ENCODE data around the gene IGSF11.
"Not testable (repeated sequence)": the region's sequence is repeated elsewhere in the genome, so short reads cannot be mapped to it uniquely, and the experiment has no call there.

Gene IGSF11

GRCh38 chr3:119034256-119035013 lies at the start of gene IGSF11:
IGSF11 (minus strand) TSS chr3:119034846; CDS start chr3:119034582, 264 bp downstream.
- DNase-seq (ENCODE audit: low read depth in 1 of 2, low spot score in 1 of 2) = peak; percentile 27 to 65

GRCh38 chr3:119080364-119080763 lies 45.7 kb upstream of the IGSF11 start:
- no peak for DNase-seq (ENCODE audit: low read depth in 1 of 2, low spot score in 1 of 2)

GRCh38 chr3:119073258-119074001 lies 38.8 kb upstream of the IGSF11 start:
- no peak for DNase-seq (ENCODE audit: low read depth in 1 of 2, low spot score in 1 of 2)

GRCh38 chr3:119072451-119072850 lies 37.8 kb upstream of the IGSF11 start:
- DNase-seq (ENCODE audit: low read depth in 1 of 2, low spot score in 1 of 2) = not testable (repeated sequence)

- DNase-seq (ENCODE audit: low read depth in 1 of 2, low spot score in 1 of 2) = no peak
These were observed 35.1 kb upstream of the IGSF11 start for GRCh38 chr3:119069725-119070124.

GRCh38 chr3:119063471-119063870 lies 28.8 kb upstream of the IGSF11 start:
- DNase-seq (ENCODE audit: low read depth in 1 of 2, low spot score in 1 of 2) = no peak

- DNase-seq (ENCODE audit: low read depth in 1 of 2, low spot score in 1 of 2) = no peak
These were observed 28.2 kb upstream of the IGSF11 start for GRCh38 chr3:119062892-119063291.

- no peak for DNase-seq (ENCODE audit: low read depth in 1 of 2, low spot score in 1 of 2)
These were observed 9.9 kb upstream of the IGSF11 start for GRCh38 chr3:119044593-119044992.

- DNase-seq (ENCODE audit: low read depth in 1 of 2, low spot score in 1 of 2) = no peak
These were observed 7.5 kb upstream of the IGSF11 start for GRCh38 chr3:119042162-119042561.

GRCh38 chr3:119035014-119035346 lies 334 bp upstream of the IGSF11 start:
- DNase-seq (ENCODE audit: low read depth in 1 of 2, low spot score in 1 of 2) = no peak

- no peak for DNase-seq (ENCODE audit: low read depth in 1 of 2, low spot score in 1 of 2)
These were observed 1.0 kb downstream of the IGSF11 start for GRCh38 chr3:119033393-119034255.

- DNase-seq (ENCODE audit: low read depth in 1 of 2, low spot score in 1 of 2) = no peak
These were observed 9.4 kb downstream of the IGSF11 start for GRCh38 chr3:119025171-119025795.

- no peak for DNase-seq (ENCODE audit: low read depth in 1 of 2, low spot score in 1 of 2)
These were observed 14.7 kb downstream of the IGSF11 start for GRCh38 chr3:119019767-119020518.

GRCh38 chr3:119018690-119019463 lies 15.8 kb downstream of the IGSF11 start:
- DNase-seq (ENCODE audit: low read depth in 1 of 2, low spot score in 1 of 2) = no peak

GRCh38 chr3:119015942-119016341 lies 18.7 kb downstream of the IGSF11 start:
- no peak for DNase-seq (ENCODE audit: low read depth in 1 of 2, low spot score in 1 of 2)

GRCh38 chr3:119013951-119014350 lies 20.7 kb downstream of the IGSF11 start:
- DNase-seq (ENCODE audit: low read depth in 1 of 2, low spot score in 1 of 2) = no peak

- DNase-seq (ENCODE audit: low read depth in 1 of 2, low spot score in 1 of 2) = no peak
These were observed 23.1 kb downstream of the IGSF11 start for GRCh38 chr3:119011528-119011927.

GRCh38 chr3:118997190-118997589 lies 37.5 kb downstream of the IGSF11 start:
- no peak for DNase-seq (ENCODE audit: low read depth in 1 of 2, low spot score in 1 of 2)

- DNase-seq (ENCODE audit: low read depth in 1 of 2, low spot score in 1 of 2) = no peak
These were observed 42.9 kb downstream of the IGSF11 start for GRCh38 chr3:118991775-118992174.
